Endodermal cell (in vitro differentiated cells): ENCODE results near the gene PAQR3. TPM values are rescaled to one million over a fixed set of nuclear protein-coding genes. Genes with fewer than 3 reads are reported as not detected.
A peak's percentile ranks its signal among the peaks of the same experiment; 100 is the strongest.

Experiments used
- DNase-seq: peaks from one replicate; pipeline ENCODE4 v3.0.0-alpha.2; 2017
- H3K27ac ChIP-seq: 2 replicates; pipeline ENCODE4 v1.5.1; 2013; ENCODE audit warnings: mild to moderate bottlenecking, low read depth, low read length, moderate library complexity
- H3K27me3 ChIP-seq: 2 replicates; pipeline ENCODE4 v1.6.1; 2013; ENCODE audit warnings: mild to moderate bottlenecking, low read length, moderate library complexity; ENCODE audit not compliant: insufficient read depth, control insufficient read depth, poor library complexity, severe bottlenecking
- H3K36me3 ChIP-seq: 2 replicates; pipeline ENCODE4 v1.7.0; 2013; ENCODE audit warnings: mild to moderate bottlenecking, low read length, moderate library complexity; ENCODE audit not compliant: control insufficient read depth, insufficient read depth
- H3K4me1 ChIP-seq: one replicate; pipeline ENCODE4 v1.7.0; 2013; ENCODE audit warnings: low read length; ENCODE audit not compliant: control insufficient read depth, insufficient read depth
- H3K4me3 ChIP-seq: 2 replicates; pipeline ENCODE4 v1.5.1; 2013; ENCODE audit warnings: mild to moderate bottlenecking, low read length, moderate library complexity
- H3K9ac ChIP-seq: 2 replicates; pipeline ENCODE4 v1.6.1; 2013; ENCODE audit warnings: mild to moderate bottlenecking, low read length, moderate library complexity; ENCODE audit not compliant: poor library complexity, severe bottlenecking; ENCODE audit errors: extremely low read depth
- H3K9me3 ChIP-seq: 2 replicates; pipeline ENCODE4 v1.6.1; 2013; ENCODE audit warnings: mild to moderate bottlenecking, low read length, moderate library complexity; ENCODE audit not compliant: control insufficient read depth
- H3K27ac Mint-ChIP-seq: 2 replicates; pipeline ENCODE4 v1.8.0; 2020; ENCODE audit warnings: mixed read lengths
- H3K27me3 Mint-ChIP-seq: 2 replicates; pipeline ENCODE4 v1.8.0; 2021; ENCODE audit warnings: mild to moderate bottlenecking, mixed read lengths; ENCODE audit not compliant: insufficient read depth
- H3K36me3 Mint-ChIP-seq: 2 replicates; pipeline ENCODE4 v1.8.0; 2020; ENCODE audit warnings: low read depth, mixed read lengths
- H3K4me1 Mint-ChIP-seq: 2 replicates; pipeline ENCODE4 v1.8.0; 2020; ENCODE audit warnings: mixed read lengths
- H3K4me3 Mint-ChIP-seq: 2 replicates; pipeline ENCODE4 v1.8.0; 2020; ENCODE audit warnings: mild to moderate bottlenecking, moderate library complexity, mixed read lengths
- H3K9me3 Mint-ChIP-seq: 2 replicates; pipeline ENCODE4 v1.8.0; 2020; ENCODE audit warnings: mild to moderate bottlenecking, mixed read lengths
- WGBS, 2 experiments: methylation state at CpG; one replicate each; pipeline versions ENCODE4 v1.1.5 to v1.1.7; 2013; ENCODE audit warnings: missing lambda C conversion rate in 2 of 2, mixed read lengths in 1 of 2; ENCODE audit not compliant: insufficient coverage in 1 of 2, insufficient read length in 1 of 2; 5-methylcytosine and 5-hydroxymethylcytosine counted together
- total RNA-seq, 2 donors: library from RNA; stranded (reverse); fragmentation: NEBNext Ultra II Directional in 1 of 2; extraction: Animal tissue kit (Norgen Biotek cat#: 25700) in 1 of 2; gene quantifications; 2 replicates in 1 of 2; 3 replicates in 1 of 2; pipeline ENCODE4 v1.2.1, GENCODE V29; 2021
- TF ChIP-seq, protein P1 (sequence below): fragments of 200-600 bp; sonication (generic); conservative IDR thresholded peaks from 2 replicates; pipeline ENCODE4 v1.5.0; 2021; ENCODE audit warnings: antibody characterized with exemption, mild to moderate bottlenecking

The PAQR3 gene
- total RNA-seq, 2 donors from 2014 or later: 31.2 to 37.3 TPM

DNA sequence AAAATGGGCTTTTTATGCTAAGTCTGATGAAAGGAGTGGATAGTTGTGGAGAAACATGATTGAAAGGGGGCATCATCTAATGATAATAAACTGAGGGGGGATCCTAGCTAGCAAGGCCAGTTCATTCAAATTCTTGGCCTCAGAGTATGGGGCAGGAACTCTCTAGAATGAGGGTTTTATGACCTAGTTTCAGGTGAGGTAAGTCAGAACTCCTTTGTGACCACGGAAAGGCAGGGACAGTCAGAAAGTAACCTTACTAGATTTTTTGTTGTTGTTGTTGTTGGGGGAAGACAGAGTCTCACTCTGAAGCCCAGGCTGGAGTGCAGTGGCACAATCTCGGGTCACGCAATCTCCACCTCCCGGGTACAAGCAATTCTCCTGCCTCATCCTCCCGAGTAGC, 1.5 kb upstream of the PAQR3 start:
- H3K27ac ChIP-seq: no peak overlapping the region
- TF ChIP-seq, protein P1, sequence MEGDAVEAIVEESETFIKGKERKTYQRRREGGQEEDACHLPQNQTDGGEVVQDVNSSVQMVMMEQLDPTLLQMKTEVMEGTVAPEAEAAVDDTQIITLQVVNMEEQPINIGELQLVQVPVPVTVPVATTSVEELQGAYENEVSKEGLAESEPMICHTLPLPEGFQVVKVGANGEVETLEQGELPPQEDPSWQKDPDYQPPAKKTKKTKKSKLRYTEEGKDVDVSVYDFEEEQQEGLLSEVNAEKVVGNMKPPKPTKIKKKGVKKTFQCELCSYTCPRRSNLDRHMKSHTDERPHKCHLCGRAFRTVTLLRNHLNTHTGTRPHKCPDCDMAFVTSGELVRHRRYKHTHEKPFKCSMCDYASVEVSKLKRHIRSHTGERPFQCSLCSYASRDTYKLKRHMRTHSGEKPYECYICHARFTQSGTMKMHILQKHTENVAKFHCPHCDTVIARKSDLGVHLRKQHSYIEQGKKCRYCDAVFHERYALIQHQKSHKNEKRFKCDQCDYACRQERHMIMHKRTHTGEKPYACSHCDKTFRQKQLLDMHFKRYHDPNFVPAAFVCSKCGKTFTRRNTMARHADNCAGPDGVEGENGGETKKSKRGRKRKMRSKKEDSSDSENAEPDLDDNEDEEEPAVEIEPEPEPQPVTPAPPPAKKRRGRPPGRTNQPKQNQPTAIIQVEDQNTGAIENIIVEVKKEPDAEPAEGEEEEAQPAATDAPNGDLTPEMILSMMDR: no peak
- H3K9ac ChIP-seq: no peak overlapping the region
- Mint-ChIP-seq H3K27me3 (peaks cover 29% of the 10 kb centered on the region), H3K4me3 (no peak overlapping the region), H3K4me1 (peaks cover 27% of the 10 kb centered on the region), H3K36me3 (peaks cover 6% of the 10 kb centered on the region), H3K27ac (no peak overlapping the region), H3K9me3 (no peaks in the 10 kb centered on the region)
- WGBS, 2 experiments: 94 to 95% methylated on average over 5 of the region's 5 CpGs
- H3K27me3 ChIP-seq: no peaks in the 10 kb centered on the region
- no peaks in the 10 kb centered on the region for H3K9me3 ChIP-seq
- H3K4me1 ChIP-seq: no peaks in the 10 kb centered on the region
- DNase-seq: no peak
- no peaks in the 10 kb centered on the region for H3K36me3 ChIP-seq
- H3K4me3 ChIP-seq: no peak overlapping the region

DNA sequence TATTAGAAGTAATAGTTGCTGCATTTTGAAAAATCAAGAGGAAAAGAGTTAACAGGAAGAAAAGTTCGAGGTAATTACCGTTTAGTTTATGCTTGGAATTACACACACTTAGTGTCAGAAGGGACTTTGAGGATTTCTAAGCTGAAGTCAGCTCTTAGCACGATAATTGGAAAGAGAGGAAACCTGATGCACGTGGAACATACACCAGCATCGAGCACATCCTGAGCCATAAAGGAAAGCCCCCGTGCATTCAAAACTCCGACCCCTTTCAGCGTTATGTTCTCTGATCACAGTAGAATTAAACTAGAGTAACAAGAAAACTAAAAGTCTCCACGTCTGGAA, 400 bp upstream of the PAQR3 start:
- no peaks in the 10 kb centered on the region for H3K9me3 ChIP-seq
- H3K4me3 Mint-ChIP-seq: peak overlapping the region; percentile 84
- H3K27ac Mint-ChIP-seq: no peak overlapping the region
- H3K4me1 Mint-ChIP-seq: peaks cover 27% of the 10 kb centered on the region
- no peaks in the 10 kb centered on the region for H3K9me3 Mint-ChIP-seq
- TF ChIP-seq, protein P1: no peak
- WGBS, 2 experiments: 0 to 6% methylated on average over 3 to 9 of the region's 9 CpGs
- no peaks in the 10 kb centered on the region for H3K4me1 ChIP-seq
- H3K36me3 ChIP-seq: no peaks in the 10 kb centered on the region
- peak overlapping the region; percentile 88 for H3K4me3 ChIP-seq
- no peaks in the 10 kb centered on the region for H3K27me3 ChIP-seq
- peaks cover 24% of the 10 kb centered on the region for H3K27me3 Mint-ChIP-seq
- no peak overlapping the region for H3K27ac ChIP-seq
- DNase-seq: no peak
- H3K9ac ChIP-seq: no peak overlapping the region
- H3K36me3 Mint-ChIP-seq: peaks cover 9% of the 10 kb centered on the region

DNA sequence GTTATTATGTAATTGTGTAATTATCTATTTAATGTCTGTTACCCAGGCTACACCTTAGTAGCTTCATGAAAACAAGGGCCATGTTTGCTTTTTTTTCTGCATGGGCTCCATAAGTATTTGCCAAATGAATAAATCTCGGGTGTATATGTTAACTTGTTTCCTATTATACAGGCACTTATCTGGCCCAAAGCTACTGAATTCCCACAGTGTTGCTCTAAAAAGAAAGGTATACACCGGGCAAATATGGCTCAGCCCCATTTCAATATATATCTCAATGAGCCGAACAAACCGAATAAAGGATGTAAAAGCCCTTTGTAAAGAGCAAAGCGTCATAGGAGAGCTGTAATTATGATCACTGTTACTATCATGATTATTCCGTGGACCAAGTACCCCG, 767 bp downstream of the PAQR3 start:
- H3K4me3 Mint-ChIP-seq: peak overlapping the region; percentile 84
- H3K27me3 Mint-ChIP-seq: peaks cover 14% of the 10 kb centered on the region
- H3K4me1 Mint-ChIP-seq: peaks cover 27% of the 10 kb centered on the region
- Histone ChIP-seq H3K4me1 (no peaks in the 10 kb centered on the region), H3K27ac (no peak overlapping the region), H3K27me3 (no peaks in the 10 kb centered on the region), H3K36me3 (peaks cover 4% of the 10 kb centered on the region), H3K9ac (peak overlapping the region; percentile 62), H3K4me3 (peak overlapping the region; percentile 88), H3K9me3 (no peaks in the 10 kb centered on the region)
- peaks cover 9% of the 10 kb centered on the region for H3K36me3 Mint-ChIP-seq
- no peaks in the 10 kb centered on the region for H3K9me3 Mint-ChIP-seq
- TF ChIP-seq, protein P1: no peak
- DNase-seq: no peak
- WGBS, 2 experiments: 14 to 16% methylated on average over 6 to 7 of the region's 7 CpGs
- peak overlapping the region; percentile 77 for H3K27ac Mint-ChIP-seq
